Spleen (tissue), 11 donors: ENCODE measurements around the gene RAPGEF4. TPM values are rescaled to one million over a fixed set of nuclear protein-coding genes. Genes with fewer than 3 reads are reported as not detected.

Source experiments
- DNase-seq: peaks from one replicate; pipeline ENCODE4 v3.0.0-alpha.2; 2020
- H3K27ac ChIP-seq, 8 donors: fragments of 200-600 bp; sonication (generic) in 7 of 8; 1 replicate in 4 of 8; 2 replicates in 4 of 8; pipeline versions ENCODE4 v1.5.0 to v1.8.0; 2016 to 2021; ENCODE audit warnings: inconsistent platforms in 4 of 8, mild to moderate bottlenecking in 4 of 8, moderate library complexity in 1 of 8
- H3K27me3 ChIP-seq, 7 donors: fragments of 200-600 bp; sonication (generic) in 6 of 7; replicated peaks in 1 of 7; 1 replicate in 4 of 7; 2 replicates in 3 of 7; pipeline versions ENCODE4 v1.5.0 to v1.8.0; 2016 to 2021; ENCODE audit warnings: inconsistent platforms in 3 of 7, mild to moderate bottlenecking in 1 of 7
- H3K36me3 ChIP-seq, 6 donors: fragments of 200-600 bp; sonication (generic) in 5 of 6; 1 replicate in 4 of 6; 2 replicates in 2 of 6; pipeline versions ENCODE4 v1.5.0 to v1.8.0; 2016 to 2021; ENCODE audit warnings: inconsistent platforms in 2 of 6
- H3K4me1 ChIP-seq, 6 donors: fragments of 200-600 bp; sonication (generic) in 5 of 6; 1 replicate in 3 of 6; 2 replicates in 3 of 6; pipeline versions ENCODE4 v1.5.0 to v1.8.0; 2016 to 2021; ENCODE audit warnings: inconsistent platforms in 3 of 6
- H3K4me3 ChIP-seq, 8 donors: fragments of 200-600 bp; sonication (generic) in 7 of 8; 1 replicate in 4 of 8; 2 replicates in 4 of 8; pipeline versions ENCODE4 v1.5.0 to v1.8.0; 2016 to 2021; ENCODE audit warnings: inconsistent platforms in 4 of 8, mild to moderate bottlenecking in 4 of 8, moderate library complexity in 2 of 8
- H3K9me3 ChIP-seq, 8 donors: fragments of 200-600 bp; sonication (generic) in 7 of 8; 1 replicate in 4 of 8; 2 replicates in 4 of 8; pipeline versions ENCODE4 v1.5.0 to v1.8.0; 2016 to 2021; ENCODE audit warnings: inconsistent platforms in 4 of 8
- CTCF ChIP-seq, 11 experiments: fragments of 200-600 bp in 7 of 11; fragments of 450-650 bp in 4 of 11; sonication (generic) in 4 of 11; IDR thresholded peaks in 8 of 11; conservative IDR thresholded peaks in 3 of 11; 1 replicate in 7 of 11; 2 replicates in 4 of 11; pipeline versions ENCODE4 v1.4.0 to v1.8.0; 2016 to 2021; ENCODE audit warnings: antibody characterized with exemption in 11 of 11, inconsistent platforms in 4 of 11, mild to moderate bottlenecking in 1 of 11
- POLR2A ChIP-seq, 3 donors: fragments of 450-650 bp; IDR thresholded peaks; one replicate each; pipeline ENCODE4 v1.5.1; 2017; ENCODE audit warnings: antibody characterized with exemption in 3 of 3, mild to moderate bottlenecking in 1 of 3
- POLR2AphosphoS5 ChIP-seq, 3 donors: sonication (generic); formaldehyde crosslinking; IDR thresholded peaks; one replicate each; pipeline ENCODE4 v1.5.1; 2017; ENCODE audit warnings: antibody characterized with exemption in 3 of 3
- WGBS, 5 donors: extraction: QIAGEN DNeasy Blood & Tissue Kit in 3 of 5; methylation state at CpG; one replicate each; pipeline versions ENCODE4 v1.1.5 to v1.1.7; 2013 to 2018; 5-methylcytosine and 5-hydroxymethylcytosine counted together
- intact Hi-C: fragments of 100-400 bp; cut with DNase I; formaldehyde crosslinking; loops from one replicate; pipeline ENCODE4 v1.15.0; 2023; ENCODE audit warnings: low total_unique reads
- polyA plus RNA-seq, 3 donors: library from polyadenylated mRNA; stranded (reverse); fragments of 200-250 nt; gene quantifications; one replicate each; pipeline ENCODE4 v1.2.1, GENCODE V29; 2013
- total RNA-seq, 7 donors: library from RNA; depleted of rRNA in 3 of 7; stranded (reverse); fragments of >200 nt in 3 of 7; fragmentation: NEBNext Ultra II Directional in 4 of 7; extraction: Animal tissue kit (Norgen Biotek cat#: 25700) in 4 of 7; gene quantifications; one replicate each; pipeline versions ENCODE4 v1.1.0 to v1.2.1, GENCODE V29; 2016 to 2021
- donor health status: healthy with polysubstance abuse.
- donor health status: DM: no; HTN: no; CAD: no; lungs with moderate emphysema.
- donor health status: DM: no; HTN: no; CAD: no.
- donor health status: Bipolar disorder and iron deficiency.
- donor health status: healthy.
- donor health status: DM: no; HTN: no; CAD: no.
- donor health status: DM: yes; HTN: yes; CAD: no.

Gene RAPGEF4
- total and polyA plus RNA-seq, 10 donors: 0.52 to 11.0 (median 1.9) TPM

GRCh38 chr2:172921532-172922236, 186.0 kb downstream of the RAPGEF4 start:
- Histone ChIP-seq H3K36me3 (no peaks in the 10 kb centered on the region), H3K4me3 (no peak overlapping the region), H3K27ac (no peak overlapping the region), H3K9me3 (no peaks in the 10 kb centered on the region), H3K27me3 (peaks cover 0 to 4% (median 0%) of the 10 kb centered on the region in 7 donors), H3K4me1 (no peaks in the 10 kb centered on the region)
- 83 to 93% (median 90%) methylated on average over 6 of the region's 6 CpGs for WGBS, 5 donors
- intact Hi-C loops: no loop called here
- DNase-seq: no peak
- TF ChIP-seq POLR2AphosphoS5 (IDR thresholded peaks at IDR 0.05): no peak
- no peak for TF ChIP-seq POLR2A (IDR thresholded peaks at IDR 0.05)
- TF ChIP-seq CTCF (IDR thresholded peaks at IDR 0.05 in 8 of 11, conservative IDR thresholded peaks at IDR 0.05 in 3 of 11): no peak

- Histone ChIP-seq H3K36me3 (no peaks in the 10 kb centered on the region), H3K27ac (no peak overlapping the region), H3K4me3 (no peak overlapping the region), H3K27me3 (peaks cover 0 to 4% (median 0%) of the 10 kb centered on the region in 7 donors), H3K4me1 (no peaks in the 10 kb centered on the region), H3K9me3 (no peaks in the 10 kb centered on the region)
- 74 to 78% (median 75%) methylated on average over 2 of the region's 2 CpGs for WGBS, 5 donors
- DNase-seq: no peak
- TF ChIP-seq CTCF (IDR thresholded peaks at IDR 0.05 in 8 of 11, conservative IDR thresholded peaks at IDR 0.05 in 3 of 11): no peak
- TF ChIP-seq POLR2AphosphoS5 (IDR thresholded peaks at IDR 0.05): no peak
- no peak for TF ChIP-seq POLR2A (IDR thresholded peaks at IDR 0.05)
- intact Hi-C loops: no loop called here
Observed at GRCh38 chr2:172922306-172922705, 186.7 kb downstream of the RAPGEF4 start.

GRCh38 chr2:172922815-172923214, 187.2 kb downstream of the RAPGEF4 start:
- Histone ChIP-seq H3K27ac (no peak overlapping the region), H3K36me3 (no peaks in the 10 kb centered on the region), H3K4me3 (no peak overlapping the region), H3K4me1 (no peaks in the 10 kb centered on the region), H3K27me3 (peaks cover 0 to 4% (median 0%) of the 10 kb centered on the region in 7 donors), H3K9me3 (no peaks in the 10 kb centered on the region)
- whole genome bisulfite sequencing, 5 donors: 85 to 91% (median 88%) methylated on average over 4 of the region's 4 CpGs
- intact Hi-C loops: no loop called here
- TF ChIP-seq CTCF (IDR thresholded peaks at IDR 0.05 in 8 of 11, conservative IDR thresholded peaks at IDR 0.05 in 3 of 11) (no peak), POLR2A (IDR thresholded peaks at IDR 0.05) (no peak), POLR2AphosphoS5 (IDR thresholded peaks at IDR 0.05) (no peak)
- DNase-seq: no peak

DNA sequence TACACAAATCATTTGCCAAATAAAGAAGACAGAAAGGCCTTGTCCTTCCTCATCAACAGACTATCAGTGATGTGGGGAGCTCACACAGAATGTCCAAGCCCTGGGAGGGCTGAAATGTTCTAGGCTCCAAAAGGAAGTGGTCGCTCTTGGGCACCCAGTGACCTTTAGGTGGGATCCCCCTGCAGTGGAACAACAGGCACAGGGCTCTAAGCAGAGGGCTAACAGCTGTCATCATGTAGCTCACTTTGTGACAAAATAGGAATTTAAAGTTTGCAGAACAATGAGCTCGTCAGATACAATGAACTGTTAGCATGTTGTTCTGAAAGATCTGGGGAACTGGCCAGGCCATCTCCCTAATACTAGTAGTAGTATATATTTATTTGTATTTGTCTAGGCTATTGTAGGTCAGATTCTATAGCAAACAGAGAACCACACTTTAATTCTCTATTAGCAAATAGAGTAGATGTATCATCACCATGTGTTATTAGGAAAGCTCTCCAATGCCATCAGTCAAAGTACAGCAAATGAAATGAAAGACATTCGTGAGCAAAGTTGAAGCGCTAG, 188.5 kb downstream of the RAPGEF4 start:
- Histone ChIP-seq H3K27ac (no peak overlapping the region), H3K4me3 (no peak overlapping the region), H3K9me3 (no peaks in the 10 kb centered on the region), H3K4me1 (no peaks in the 10 kb centered on the region), H3K27me3 (peaks cover 0 to 4% (median 0%) of the 10 kb centered on the region in 7 donors), H3K36me3 (no peaks in the 10 kb centered on the region)
- intact Hi-C loops: no loop called here
- TF ChIP-seq POLR2A (IDR thresholded peaks at IDR 0.05) (no peak), POLR2AphosphoS5 (IDR thresholded peaks at IDR 0.05) (no peak), CTCF (IDR thresholded peaks at IDR 0.05 in 8 of 11, conservative IDR thresholded peaks at IDR 0.05 in 3 of 11) (no peak)
- 86 to 91% (median 88%) methylated on average over 4 of the region's 4 CpGs for WGBS, 5 donors
- no peak for DNase-seq
